ENCODE measurements around the gene UBAC1.
A peak's percentile ranks its signal among the peaks of the same experiment; 100 is the strongest.
"Not testable (repeated sequence)": the region's sequence is repeated elsewhere in the genome, so short reads cannot be mapped to it uniquely, and the experiment has no call there.

The UBAC1 gene

GRCh38 chr9:135955934-135956801 is 5.0 kb downstream of the UBAC1 start:
- no peak for DNase-seq

DNA sequence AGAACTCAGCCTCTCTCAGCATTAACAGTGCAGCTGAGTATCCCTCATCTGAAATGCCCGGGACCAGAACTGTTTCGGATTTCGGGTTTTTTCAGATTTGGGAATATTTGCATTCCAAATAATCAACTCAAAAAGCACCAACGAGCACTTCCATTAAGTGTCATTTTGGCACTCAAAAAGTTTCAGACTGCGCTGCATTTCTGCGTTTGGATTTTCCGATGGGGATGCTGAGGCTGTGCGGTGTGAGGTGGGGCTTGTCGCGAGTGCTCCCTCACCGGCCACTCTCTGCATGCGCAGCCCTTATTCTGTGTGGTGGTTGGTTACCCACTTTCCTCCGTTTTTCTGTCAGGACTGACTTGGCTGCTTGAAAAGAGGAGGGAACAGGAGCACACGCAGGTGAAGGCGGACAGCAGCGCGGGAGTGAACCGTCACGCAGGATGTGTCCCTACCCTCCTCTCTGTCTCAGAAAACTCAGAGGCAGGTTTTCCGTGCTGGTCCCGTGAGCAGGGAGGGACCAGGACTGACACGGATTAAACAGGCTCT is 8.4 kb downstream of the UBAC1 start:
- no peak for DNase-seq

- peak; percentile 86 for DNase-seq
Measured at GRCh38 chr9:135951889-135952663, 9.1 kb downstream of the UBAC1 start.

DNA sequence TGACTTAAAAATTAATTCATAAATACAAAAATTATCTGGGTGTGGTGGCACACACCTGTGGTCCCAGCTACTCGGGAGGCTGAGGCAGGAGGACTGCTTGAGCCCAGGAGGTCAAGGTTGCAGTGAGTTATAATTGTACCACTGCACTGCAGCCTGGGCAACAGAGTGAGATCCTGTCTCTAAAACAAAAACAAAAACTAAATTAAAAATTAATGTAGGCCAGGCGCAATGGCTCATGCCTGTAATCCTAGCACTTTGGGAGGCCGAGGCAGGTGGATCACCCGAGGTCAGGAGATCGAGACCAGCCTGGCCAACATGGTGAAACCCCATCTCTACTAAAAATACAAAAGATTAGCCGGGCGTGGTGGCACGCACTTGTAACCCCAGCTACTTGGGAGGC is 9.9 kb downstream of the UBAC1 start:
- not testable (repeated sequence) for DNase-seq

- DNase-seq, result not testable (repeated sequence)
Measured at GRCh38 chr9:135950841-135951240, 10.3 kb downstream of the UBAC1 start.

- DNase-seq, result no peak
Measured at GRCh38 chr9:135950135-135950682, 11.0 kb downstream of the UBAC1 start.

DNA sequence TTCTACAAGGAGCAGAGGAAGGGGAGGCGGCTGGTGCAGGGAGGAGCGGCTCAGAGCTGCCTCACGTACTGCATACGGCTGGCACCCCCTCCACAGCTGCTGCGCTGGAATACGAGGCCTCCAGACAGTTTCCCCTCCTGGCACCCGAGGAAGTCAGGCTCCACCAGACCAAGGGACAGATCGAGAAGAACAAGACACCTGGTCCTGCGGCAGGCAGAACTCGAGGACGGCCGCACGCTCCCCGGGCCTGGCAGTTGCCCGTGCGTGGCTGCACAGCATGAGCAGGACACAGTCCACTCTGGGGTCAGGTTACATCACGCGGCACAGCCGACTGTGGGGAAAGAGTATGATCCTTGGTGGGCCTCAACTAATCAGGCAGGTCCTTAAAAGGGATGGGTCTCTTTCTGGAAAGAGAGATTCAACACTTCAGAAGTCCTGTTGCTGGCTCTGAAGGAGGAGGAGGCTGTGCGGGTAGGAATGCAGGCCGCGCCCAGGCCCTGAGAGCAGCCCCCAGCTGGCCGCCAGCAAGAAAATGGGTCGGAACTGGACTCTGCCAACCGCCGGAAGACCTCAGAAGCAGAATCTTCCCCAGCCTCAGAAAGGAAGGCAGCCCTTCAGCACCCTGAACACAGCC is 11.6 kb downstream of the UBAC1 start:
- no peak for DNase-seq

DNA sequence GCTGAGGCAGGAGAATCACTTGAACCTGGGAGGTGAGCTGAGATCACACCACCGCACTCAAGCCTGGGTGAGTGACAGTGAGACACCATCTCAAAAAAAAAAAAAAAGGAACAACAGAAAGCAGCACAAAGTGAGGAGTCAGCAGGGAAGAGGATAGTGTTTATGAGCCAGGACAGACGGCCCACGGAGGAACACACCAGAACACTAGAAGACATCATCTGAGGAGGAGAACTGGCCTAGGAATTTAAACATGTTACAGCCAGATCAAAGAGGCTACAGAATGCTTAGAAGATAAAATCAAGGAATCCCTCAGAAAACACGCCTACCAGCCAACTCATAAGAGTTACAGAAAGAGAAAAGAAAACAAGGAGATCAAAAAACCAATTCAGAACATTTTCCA is 12.2 kb downstream of the UBAC1 start:
- no peak for DNase-seq

DNA sequence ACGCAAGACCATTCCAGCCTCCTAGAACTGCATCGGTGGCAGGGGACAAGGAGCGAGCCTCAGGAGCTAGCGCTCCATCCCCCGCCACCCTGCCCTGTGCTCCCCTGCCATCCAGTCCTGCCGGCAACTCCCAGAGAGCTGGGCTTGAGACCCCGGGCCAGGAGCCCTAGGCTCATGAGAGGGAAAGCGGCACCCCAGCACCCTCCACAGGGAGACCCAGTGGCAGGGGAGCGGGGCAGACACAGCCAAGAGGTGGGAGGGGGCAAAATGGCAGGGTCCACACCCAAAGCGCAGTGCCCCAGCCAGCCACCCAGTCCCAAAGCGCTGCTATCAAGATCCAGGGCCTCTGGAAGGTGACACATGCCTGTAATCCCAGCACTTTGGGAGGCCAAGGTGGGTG is 12.7 kb downstream of the UBAC1 start:
- DNase-seq, result no peak

DNA sequence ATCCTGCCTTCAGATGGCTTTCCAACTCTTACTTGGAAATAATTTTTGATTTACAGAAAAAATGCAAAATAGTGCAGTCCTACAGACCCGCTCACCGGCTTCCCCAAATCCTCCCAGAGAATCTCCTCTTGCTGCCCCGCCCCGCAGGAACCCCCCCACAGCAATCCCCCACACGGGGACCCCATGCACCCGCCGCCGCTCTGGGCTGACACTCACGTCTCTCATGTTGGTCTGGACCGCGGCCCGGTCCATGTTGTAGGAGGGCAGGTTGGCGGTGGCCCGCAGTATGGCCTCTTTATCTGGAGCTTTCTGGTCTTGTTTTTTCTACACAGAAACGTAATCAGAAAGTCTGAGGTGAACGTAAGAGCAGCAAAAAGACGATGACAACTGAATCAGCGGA is 13.6 kb downstream of the UBAC1 start:
- DNase-seq, result no peak

DNA sequence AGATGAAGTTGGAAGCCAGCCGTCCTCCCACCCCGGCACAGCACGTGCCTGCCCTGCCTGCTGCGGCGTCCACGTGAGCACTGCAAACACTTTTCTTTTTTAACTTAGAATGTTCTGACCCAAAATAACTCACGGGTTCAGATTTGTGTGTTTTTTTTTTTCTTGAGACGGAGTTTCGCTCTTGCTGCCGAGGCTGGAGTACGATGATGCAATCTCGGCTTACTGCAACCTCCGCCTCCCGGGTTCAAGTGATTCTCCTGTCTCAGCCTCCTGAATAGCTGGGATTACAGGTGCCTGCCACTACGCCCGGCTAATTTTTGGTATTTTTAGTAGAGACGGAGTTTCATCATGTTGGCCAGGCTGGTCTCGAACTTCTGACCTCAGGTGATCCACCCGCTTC is 14.1 kb downstream of the UBAC1 start:
- DNase-seq, result not testable (repeated sequence)

- DNase-seq, result no peak
Measured at GRCh38 chr9:135946392-135946994, 14.7 kb downstream of the UBAC1 start.

- DNase-seq, result no peak
Measured at GRCh38 chr9:135945969-135946368, 15.2 kb downstream of the UBAC1 start.

- DNase-seq, result no peak
Measured at GRCh38 chr9:135944444-135945252, 16.5 kb downstream of the UBAC1 start.

DNA sequence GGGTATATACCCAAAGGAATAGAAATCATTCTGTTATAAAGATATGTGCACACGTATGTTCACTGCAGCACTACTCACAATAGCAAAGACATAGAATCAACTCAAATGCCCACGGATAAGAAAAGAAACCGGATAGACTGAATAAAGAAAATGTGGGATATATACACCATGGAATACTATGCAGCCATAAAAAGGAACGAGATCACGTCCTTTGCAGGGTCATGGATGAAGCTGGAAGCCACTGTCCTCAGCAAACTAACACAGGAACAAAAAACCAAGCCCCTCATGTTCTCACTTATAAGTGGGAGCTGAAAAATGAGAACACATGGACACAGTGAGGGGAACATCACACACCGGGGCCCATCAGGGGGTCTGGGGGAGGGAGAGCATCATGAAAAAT is 17.6 kb downstream of the UBAC1 start:
- not testable (repeated sequence) for DNase-seq

GRCh38 chr9:135941288-135941995 is 19.7 kb downstream of the UBAC1 start:
- no peak for DNase-seq

DNA sequence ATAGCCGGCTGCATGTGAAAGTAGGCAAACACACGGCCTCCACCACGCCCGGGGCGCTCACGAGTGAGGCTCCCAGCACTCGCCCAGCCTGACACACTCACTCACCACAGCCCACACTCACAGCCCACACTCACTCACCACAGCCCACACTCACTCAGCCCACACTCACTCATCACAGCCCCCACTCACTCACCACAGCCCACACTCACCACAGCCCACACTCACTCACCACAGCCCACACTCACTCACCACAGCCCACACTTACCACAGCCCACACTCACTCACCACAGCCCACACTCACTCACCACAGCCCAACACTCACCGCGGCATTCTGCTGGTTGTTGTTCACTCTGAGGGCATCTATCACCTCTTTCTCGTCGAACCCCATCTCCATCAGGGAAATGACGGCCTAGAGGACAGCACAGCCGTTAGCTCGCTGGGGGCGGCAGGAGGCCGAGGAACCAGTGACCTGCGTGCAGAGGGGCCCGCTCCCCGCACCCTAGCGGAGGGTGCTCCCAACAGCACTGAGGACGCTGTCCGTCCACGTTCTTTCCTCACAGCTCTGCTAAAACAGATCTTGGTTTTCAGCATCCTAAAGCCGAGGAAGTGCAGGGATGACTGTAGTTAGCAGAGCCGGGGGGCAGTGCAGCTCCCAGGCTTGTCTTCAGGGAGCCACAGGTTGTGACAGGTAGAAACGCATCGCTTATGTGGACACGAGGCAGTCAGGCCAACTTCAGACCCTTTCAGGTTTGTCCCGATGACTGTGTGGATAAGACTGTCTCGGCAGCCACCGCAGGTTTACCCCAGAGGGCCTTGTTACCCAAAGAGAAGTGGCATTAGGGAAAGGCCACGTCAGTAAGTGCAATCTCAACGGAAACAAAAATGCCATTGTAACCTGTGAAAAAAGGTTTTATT is 21.6 kb downstream of the UBAC1 start:
- DNase-seq, result no peak

DNA sequence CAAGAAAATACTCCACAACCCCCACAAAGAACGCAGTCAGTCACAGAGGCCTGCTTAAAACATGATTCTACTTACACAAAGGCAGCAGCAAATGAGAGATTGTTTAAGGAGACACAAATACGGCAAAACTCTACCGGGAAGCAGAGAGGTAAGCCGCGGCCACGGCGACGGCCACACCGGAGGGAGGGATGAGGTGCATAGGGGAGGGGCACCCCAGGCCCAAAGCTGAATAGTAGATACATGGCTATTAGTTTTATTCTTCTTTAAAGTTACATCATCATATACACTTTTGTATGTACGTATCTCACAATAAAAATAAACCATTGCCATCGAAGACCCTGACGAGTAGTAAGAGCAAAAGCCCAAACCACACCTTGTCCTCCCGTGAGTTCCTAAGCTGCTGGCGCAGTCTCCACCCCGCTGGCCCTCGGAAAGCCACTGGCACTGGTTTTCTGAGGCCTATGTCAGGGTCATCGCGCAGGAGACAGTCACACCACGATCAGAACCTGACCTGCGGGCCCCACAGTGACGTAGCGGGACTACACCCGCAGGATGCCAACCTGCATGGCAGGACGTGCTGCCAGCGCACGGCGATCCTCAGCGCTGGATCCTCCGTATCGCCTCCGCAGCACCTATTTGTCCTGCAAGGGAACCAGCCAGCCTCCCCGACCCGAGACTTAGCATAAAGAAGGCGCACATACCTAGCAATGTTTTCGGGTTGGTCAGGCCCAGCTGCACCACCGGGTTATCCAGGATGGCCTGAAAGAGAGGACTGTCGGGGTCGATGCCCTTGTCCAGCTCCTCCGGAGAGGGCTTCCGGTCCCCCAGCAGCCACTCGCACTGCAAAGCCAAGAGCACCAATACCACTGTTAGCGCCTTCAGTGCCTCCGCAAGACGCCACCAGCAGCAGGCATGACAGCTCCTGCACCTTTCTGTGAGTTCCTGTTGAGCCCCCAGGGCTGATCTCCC is 23.4 kb downstream of the UBAC1 start:
- DNase-seq, result no peak

- DNase-seq, result no peak
Measured at GRCh38 chr9:135933114-135933513, 28.1 kb downstream of the UBAC1 start.

Data from NCI-H510A (cell line).